IMR-90 (cell line): Measurements from ENCODE around the gene PRKD3. TPM values are rescaled to one million over a fixed set of nuclear protein-coding genes. Genes with fewer than 3 reads are reported as not detected.

Experiments used
- ATAC-seq: fragments of 200-7000 bp; cut with Tn5 transposase; 2 replicates; pipeline ENCODE4 v1.9.1; 2020; ENCODE audit warnings: low read depth, mild to moderate bottlenecking, moderate library complexity
- BruUV-seq: library from RNA; stranded (reverse); fragments of 400-500 nt; replicated peaks from 2 replicates; lab custom pipeline; 2021; lab: Mats Ljungman, UMichigan
- CTCF ChIA-PET: fragments of 300-600 bp; formaldehyde crosslinking; extraction: SDS; loops from one replicate; lab custom pipeline; 2021; ENCODE audit warnings: antibody characterized with exemption; lab: Yijun Ruan, JAX
- POLR2A ChIA-PET: fragments of 300-600 bp; sonication (Branson Sonifier 250); formaldehyde crosslinking; loops from one replicate; lab custom pipeline; 2022; ENCODE audit warnings: antibody characterized with exemption; ENCODE audit not compliant: unreplicated experiment; lab: Charles Lee
- DNase-seq: peaks from one replicate; pipeline ENCODE4 v3.0.0; 2013
- H2AFZ ChIP-seq: replicated peaks from 2 replicates; pipeline ENCODE3; 2013; ENCODE audit warnings: low read length, mild to moderate bottlenecking; ENCODE audit not compliant: poor library complexity
- H2AK5ac ChIP-seq: 2 replicates; pipeline ENCODE4 v1.6.1; 2013; ENCODE audit warnings: low read depth, low read length, inconsistent platforms
- H2AK9ac ChIP-seq: replicated peaks from 2 replicates; pipeline ENCODE3; 2013; ENCODE audit warnings: mild to moderate bottlenecking, low read depth, low read length, moderate library complexity; ENCODE audit not compliant: poor library complexity
- H2BK120ac ChIP-seq: 2 replicates; pipeline ENCODE4 v1.6.1; 2013; ENCODE audit warnings: low read depth, low read length, inconsistent platforms
- H2BK15ac ChIP-seq: 3 replicates; pipeline ENCODE4 v1.6.1; 2013; ENCODE audit warnings: low read depth, low read length, inconsistent platforms
- H2BK20ac ChIP-seq: 2 replicates; pipeline ENCODE4 v1.6.1; 2013; ENCODE audit warnings: low read depth, mild to moderate bottlenecking, inconsistent platforms, low read length, moderate library complexity
- H2BK5ac ChIP-seq: 2 replicates; pipeline ENCODE4 v1.6.1; 2013; ENCODE audit warnings: mild to moderate bottlenecking, low read depth, low read length, inconsistent platforms; ENCODE audit not compliant: poor library complexity, severe bottlenecking
- H3K14ac ChIP-seq: replicated peaks from 2 replicates; pipeline ENCODE4 v1.6.1; 2013; ENCODE audit warnings: low read depth, low read length, inconsistent platforms
- H3K18ac ChIP-seq: 2 replicates; pipeline ENCODE4 v1.6.1; 2013; ENCODE audit warnings: low read depth, low read length, control low read depth
- H3K23ac ChIP-seq: 2 replicates; pipeline ENCODE4 v1.6.1; 2013; ENCODE audit warnings: low read depth, low read length, inconsistent platforms
- H3K27ac ChIP-seq: 2 replicates; pipeline ENCODE4 v1.5.1; 2013; ENCODE audit warnings: mild to moderate bottlenecking, control low read depth, low read length; ENCODE audit not compliant: insufficient read depth
- H3K27me3 ChIP-seq: 2 replicates; pipeline ENCODE4 v1.6.1; 2013; ENCODE audit warnings: low read length; ENCODE audit not compliant: control insufficient read depth, insufficient read depth
- H3K36me3 ChIP-seq: 2 replicates; pipeline ENCODE4 v1.6.1; 2013; ENCODE audit warnings: low read length, mixed read lengths; ENCODE audit not compliant: control insufficient read depth, insufficient read depth
- H3K4ac ChIP-seq: 2 replicates; pipeline ENCODE4 v1.6.1; 2013; ENCODE audit warnings: low read depth, low read length, inconsistent platforms
- H3K4me1 ChIP-seq: 2 replicates; pipeline ENCODE4 v1.6.1; 2013; ENCODE audit warnings: low read length, mixed read lengths; ENCODE audit not compliant: control insufficient read depth, insufficient read depth
- H3K4me2 ChIP-seq: 2 replicates; pipeline ENCODE4 v1.6.1; 2013; ENCODE audit warnings: low read depth, mild to moderate bottlenecking, control low read depth, low read length, moderate library complexity
- H3K4me3 ChIP-seq: 2 replicates; pipeline ENCODE4 v1.5.1; 2013; ENCODE audit warnings: low read depth, mild to moderate bottlenecking, control low read depth, low read length, moderate library complexity; ENCODE audit not compliant: insufficient read depth
- H3K56ac ChIP-seq: 2 replicates; pipeline ENCODE4 v1.6.1; 2013; ENCODE audit warnings: low read length, inconsistent platforms; ENCODE audit not compliant: insufficient read depth; ENCODE audit errors: extremely low read depth
- H3K79me1 ChIP-seq, 2 experiments: 2 replicates each; pipeline ENCODE4 v1.6.1; 2013; ENCODE audit warnings: low read length in 2 of 2, inconsistent platforms in 1 of 2, low read depth in 1 of 2
- H3K9ac ChIP-seq: 2 replicates; pipeline ENCODE4 v1.6.1; 2013; ENCODE audit warnings: low read depth, low read length, control low read depth
- H3K9me1 ChIP-seq: 2 replicates; pipeline ENCODE4 v1.6.1; 2013; ENCODE audit warnings: low read length, inconsistent platforms; ENCODE audit not compliant: insufficient read depth
- H3K9me3 ChIP-seq: 2 replicates; pipeline ENCODE4 v1.6.1; 2013; ENCODE audit warnings: low read length; ENCODE audit not compliant: control insufficient read depth, insufficient read depth
- H4K20me1 ChIP-seq: 2 replicates; pipeline ENCODE4 v1.6.1; 2013; ENCODE audit warnings: low read length, inconsistent platforms; ENCODE audit not compliant: insufficient read depth
- H4K5ac ChIP-seq: 2 replicates; pipeline ENCODE4 v1.6.1; 2013; ENCODE audit warnings: mild to moderate bottlenecking, low read depth, low read length, control low read depth
- H4K8ac ChIP-seq, 2 experiments: 2 replicates each; pipeline ENCODE4 v1.6.1; 2013; ENCODE audit warnings: low read depth in 2 of 2, low read length in 2 of 2, control low read depth in 1 of 2, inconsistent platforms in 1 of 2
- H4K91ac ChIP-seq: 2 replicates; pipeline ENCODE4 v1.6.1; 2013; ENCODE audit warnings: low read depth, low read length, inconsistent platforms; ENCODE audit not compliant: insufficient read depth
- BHLHE40 ChIP-seq: fragments of 150-350 bp; IDR thresholded peaks from 2 replicates; pipeline ENCODE4 v1.6.1; 2016; ENCODE audit warnings: mild to moderate bottlenecking, low read depth, low read length
- CEBPB ChIP-seq: IDR thresholded peaks from 2 replicates; pipeline ENCODE4 v1.6.1; 2012; ENCODE audit warnings: low read depth, low read length, improper control_type of control experiment
- CHD1 ChIP-seq: IDR thresholded peaks from 2 replicates; pipeline ENCODE4 v1.6.1; 2012; ENCODE audit warnings: low read depth, low read length, improper control_type of control experiment
- FOS ChIP-seq: fragments of 150-350 bp; IDR thresholded peaks from 2 replicates; pipeline ENCODE4 v1.6.1; 2016; ENCODE audit warnings: low read depth, low read length
- MAFK ChIP-seq: IDR thresholded peaks from 2 replicates; pipeline ENCODE4 v1.6.1; 2012; ENCODE audit warnings: low read depth, low read length, improper control_type of control experiment
- MAZ ChIP-seq: IDR thresholded peaks from 2 replicates; pipeline ENCODE4 v1.6.1; 2012; ENCODE audit warnings: low read depth, mild to moderate bottlenecking, low read length, improper control_type of control experiment, moderate library complexity, borderline replicate concordance
- MXI1 ChIP-seq: IDR thresholded peaks from 2 replicates; pipeline ENCODE4 v1.6.1; 2012; ENCODE audit warnings: low read depth, mild to moderate bottlenecking, low read length, moderate library complexity, borderline replicate concordance
- NFE2L2 ChIP-seq: fragments of 150-350 bp; IDR thresholded peaks from 2 replicates; pipeline ENCODE4 v1.6.1; 2016; ENCODE audit warnings: low read depth, mild to moderate bottlenecking, low read length
- RAD21 ChIP-seq: IDR thresholded peaks from 2 replicates; pipeline ENCODE4 v1.6.1; 2012; ENCODE audit warnings: low read length, improper control_type of control experiment
- WGBS, 2 experiments: methylation state at CpG; one replicate each; pipeline versions ENCODE4 v1.1.5 to v1.1.7; 2013; ENCODE audit warnings: missing lambda C conversion rate in 2 of 2; ENCODE audit not compliant: insufficient read length in 1 of 2; ENCODE audit errors: extremely low coverage in 2 of 2; 5-methylcytosine and 5-hydroxymethylcytosine counted together
- dilution Hi-C: fragments of 300-500 bp; cut with HindIII; formaldehyde crosslinking; loops from one replicate; pipeline ENCODE4 v1.14.3; 2018; ENCODE audit warnings: low sequenced_read_pairs; ENCODE audit not compliant: unreplicated experiment
- in situ Hi-C: fragments of 300-500 bp; cut with MboI; formaldehyde crosslinking; loops from 3 replicates; pipeline ENCODE4 v1.14.3; 2019; ENCODE audit warnings: low sequenced_read_pairs, inconsistent platforms, mixed read lengths
- intact Hi-C: fragments of 100-400 bp; cut with micrococcal nuclease; formaldehyde crosslinking; loops from 2 replicates; pipeline ENCODE4 v1.10.0; 2022
- polyA plus RNA-seq, 3 experiments: library from polyadenylated mRNA; depleted of rRNA; stranded (reverse); fragments of >200 nt; gene quantifications; 2 replicates each; pipeline ENCODE4 v1.2.3, GENCODE V29; 2012; ENCODE audit warnings: low replicate concordance in 1 of 3
- total RNA-seq: library from RNA; depleted of rRNA; stranded (reverse); fragments of >200 nt; gene quantifications from 2 replicates; pipeline ENCODE4 v1.2.3, GENCODE V29; 2012

Gene PRKD3
- total and polyA plus RNA-seq, 2 of the 4 experiments (the other 2 are of a cell fraction) = 15.8 to 46.4 TPM

GRCh38 chr2:37306024-37306423, 18.6 kb downstream of the PRKD3 start:
- Histone ChIP-seq H3K18ac (no peak overlapping the region), H4K20me1 (peaks cover 18% of the 10 kb centered on the region), H3K9me3 (no peaks in the 10 kb centered on the region), H2AK9ac (no peak overlapping the region), H2BK15ac (no peak overlapping the region), H2BK5ac (no peak overlapping the region), H3K9me1 (no peaks in the 10 kb centered on the region), H3K4me2 (no peak overlapping the region), H4K5ac (no peak overlapping the region), H3K9ac (no peak overlapping the region), H3K4me3 (no peak overlapping the region), H2AK5ac (no peak overlapping the region), H2BK20ac (no peak overlapping the region), H4K8ac (no peak overlapping the region), H3K14ac (no peak overlapping the region), H3K79me1 (peaks cover 32 to 56% of the 10 kb centered on the region in 2 experiments), H2BK120ac (no peak overlapping the region), H2AFZ (no peak overlapping the region), H3K27ac (no peak overlapping the region), H3K4me1 (0 out of 2 replicates have a peak, but pooled peaks cover 3% of the 10 kb centered on the region), H3K4ac (no peak overlapping the region), H3K27me3 (no peaks in the 10 kb centered on the region), H3K56ac (no peak overlapping the region), H3K36me3 (0 out of 2 replicates have a peak, but pooled peaks cover 6% of the 10 kb centered on the region), H3K23ac (no peak overlapping the region), H4K91ac (no peak overlapping the region)
- intact Hi-C loops (no loop called here), dilution Hi-C loops (no loop called here), in situ Hi-C loops (no loop called here)
- POLR2A ChIA-PET = no interaction called here
- DNase-seq (no peak), ATAC-seq (no peak)
- BruUV-seq = no TSS peak
- CTCF ChIA-PET = no interaction called here
- WGBS, 2 experiments = 83% methylated on average over 2 of the region's 3 CpGs; no CpG with 5 or more reads in 1 of the 2 experiments
- TF ChIP-seq RAD21 = no peak
- TF ChIP-seq NFE2L2 = no peak
- TF ChIP-seq CHD1 = no peak
- no peak for TF ChIP-seq BHLHE40
- TF ChIP-seq MXI1 = no peak
- no peak for TF ChIP-seq FOS
- TF ChIP-seq MAZ = no peak
- no peak for TF ChIP-seq CEBPB
- no peak for TF ChIP-seq MAFK
